CD14-positive monocyte (primary cell): ENCODE data around the gene CDH7. TPM values are rescaled to one million over a fixed set of nuclear protein-coding genes. Genes with fewer than 3 reads are reported as not detected.

Experiments used
- DNase-seq, 3 donors: peaks; one replicate each; pipeline ENCODE4 v3.0.0-alpha.2; 2011 to 2022
- H2AFZ ChIP-seq: 2 replicates; pipeline ENCODE4 v1.6.0; 2012; ENCODE audit warnings: mild to moderate bottlenecking, low read depth, low read length, inconsistent platforms; ENCODE audit not compliant: insufficient read depth, poor library complexity, severe bottlenecking
- H3K27ac ChIP-seq, 2 donors: 1 replicate in 1 of 2; 2 replicates in 1 of 2; pipeline ENCODE4 v1.5.1; 2012 to 2013; ENCODE audit warnings: low read length in 2 of 2, control low read depth in 1 of 2, inconsistent platforms in 1 of 2, low read depth in 1 of 2, mild to moderate bottlenecking in 1 of 2
- H3K27me3 ChIP-seq, 2 donors: one replicate each; pipeline versions ENCODE4 v1.6.0 to v1.6.1; 2011 to 2013; ENCODE audit warnings: low read length in 2 of 2; ENCODE audit not compliant: control insufficient read depth in 2 of 2, insufficient read depth in 2 of 2
- H3K36me3 ChIP-seq, 2 donors: replicated peaks in 1 of 2; 1 replicate in 1 of 2; 2 replicates in 1 of 2; pipeline versions ENCODE4 v1.5.1 to v1.6.1; 2012 to 2013; ENCODE audit warnings: low read length in 2 of 2, control low read depth in 1 of 2, inconsistent platforms in 1 of 2, mild to moderate bottlenecking in 1 of 2; ENCODE audit not compliant: insufficient read depth in 2 of 2, control insufficient read depth in 1 of 2
- H3K4me1 ChIP-seq, 2 donors: 1 replicate in 1 of 2; 2 replicates in 1 of 2; pipeline versions ENCODE4 v1.5.1 to v1.6.1; 2012 to 2013; ENCODE audit warnings: low read length in 2 of 2, control low read depth in 1 of 2, inconsistent platforms in 1 of 2, mild to moderate bottlenecking in 1 of 2, moderate library complexity in 1 of 2; ENCODE audit not compliant: insufficient read depth in 2 of 2, control insufficient read depth in 1 of 2
- H3K4me2 ChIP-seq: replicated peaks from 2 replicates; pipeline ENCODE3; 2012; ENCODE audit warnings: low read length, moderate library complexity, mild to moderate bottlenecking; ENCODE audit not compliant: poor library complexity, severe bottlenecking; ENCODE audit errors: extremely low read depth
- H3K4me3 ChIP-seq, 3 experiments: fragments of 200-600 bp in 1 of 3; sonication (generic) in 1 of 3; replicated peaks in 1 of 3; 1 replicate in 2 of 3; 2 replicates in 1 of 3; pipeline ENCODE4 v1.5.1; 2011 to 2013; ENCODE audit warnings: low read length in 3 of 3, mild to moderate bottlenecking in 3 of 3, control low read depth in 2 of 3, low read depth in 2 of 3, inconsistent platforms in 1 of 3, moderate library complexity in 1 of 3
- H3K79me2 ChIP-seq: 2 replicates; pipeline ENCODE4 v1.6.0; 2012; ENCODE audit warnings: mild to moderate bottlenecking, control low read depth, inconsistent platforms, low read length, moderate library complexity; ENCODE audit not compliant: insufficient read depth
- H3K9ac ChIP-seq: 2 replicates; pipeline ENCODE4 v1.6.0; 2017; ENCODE audit warnings: low read length, mild to moderate bottlenecking; ENCODE audit not compliant: insufficient read depth, poor library complexity, severe bottlenecking
- H3K9me3 ChIP-seq, 2 donors: replicated peaks in 1 of 2; 1 replicate in 1 of 2; 2 replicates in 1 of 2; pipeline versions ENCODE4 v1.5.1 to v1.6.1; 2012 to 2013; ENCODE audit warnings: low read length in 2 of 2, control low read depth in 1 of 2; ENCODE audit not compliant: control insufficient read depth in 1 of 2, insufficient read depth in 1 of 2
- H4K20me1 ChIP-seq: 2 replicates; pipeline ENCODE4 v1.6.0; 2012; ENCODE audit warnings: mild to moderate bottlenecking, low read length, control low read depth, moderate library complexity; ENCODE audit not compliant: insufficient read depth
- H3K27ac Mint-ChIP-seq, 7 donors: one replicate each; pipeline ENCODE4 v1.8.0; 2020; ENCODE audit warnings: mild to moderate bottlenecking in 7 of 7, mixed read lengths in 7 of 7, moderate library complexity in 6 of 7, inconsistent platforms in 2 of 7
- H3K27me3 Mint-ChIP-seq, 3 donors: one replicate each; pipeline ENCODE4 v1.8.0; 2021 to 2022; ENCODE audit warnings: low read depth in 3 of 3, mild to moderate bottlenecking in 3 of 3, mixed read lengths in 3 of 3, moderate library complexity in 3 of 3, inconsistent platforms in 1 of 3
- H3K36me3 Mint-ChIP-seq, 2 donors: one replicate each; pipeline ENCODE4 v1.8.0; 2020; ENCODE audit warnings: mixed read lengths in 2 of 2, inconsistent platforms in 1 of 2, mild to moderate bottlenecking in 1 of 2
- H3K4me1 Mint-ChIP-seq: one replicate; pipeline ENCODE4 v1.8.0; 2020; ENCODE audit warnings: mild to moderate bottlenecking, mixed read lengths
- H3K4me3 Mint-ChIP-seq, 2 donors: one replicate each; pipeline ENCODE4 v1.8.0; 2020; ENCODE audit warnings: mild to moderate bottlenecking in 2 of 2, mixed read lengths in 2 of 2, moderate library complexity in 1 of 2
- H3K9me3 Mint-ChIP-seq, 7 donors: one replicate each; pipeline ENCODE4 v1.8.0; 2020 to 2022; ENCODE audit warnings: mixed read lengths in 7 of 7, mild to moderate bottlenecking in 6 of 7, moderate library complexity in 6 of 7, inconsistent platforms in 2 of 7
- WGBS: methylation state at CpG from one replicate; pipeline ENCODE4 v1.1.5; 2013; ENCODE audit warnings: missing lambda C conversion rate; ENCODE audit not compliant: insufficient coverage; 5-methylcytosine and 5-hydroxymethylcytosine counted together
- intact Hi-C, 2 donors: fragments of 100-400 bp; cut with micrococcal nuclease; formaldehyde crosslinking; loops; one replicate each; pipeline versions ENCODE4 v1.15.0 to v1.15.1; 2023
- polyA plus RNA-seq, 3 donors: library from polyadenylated mRNA; depleted of rRNA in 1 of 3; unstranded in 2 of 3; stranded (reverse) in 1 of 3; fragments of 300-500 nt in 2 of 3; fragments of >200 nt in 1 of 3; fragmentation: Illumina TruSeq in 2 of 3; gene quantifications; 1 replicate in 2 of 3; 2 replicates in 1 of 3; pipeline ENCODE4 v1.2.3, GENCODE V29; 2012 to 2021
- TF ChIP-seq, protein P1 (sequence below): fragments of 200-600 bp; IDR thresholded peaks from one replicate; pipeline ENCODE4 v1.8.0; 2022; ENCODE audit warnings: antibody characterized with exemption, mild to moderate bottlenecking

The CDH7 gene
- polyA plus RNA-seq, 3 donors, result not detected

DNA sequence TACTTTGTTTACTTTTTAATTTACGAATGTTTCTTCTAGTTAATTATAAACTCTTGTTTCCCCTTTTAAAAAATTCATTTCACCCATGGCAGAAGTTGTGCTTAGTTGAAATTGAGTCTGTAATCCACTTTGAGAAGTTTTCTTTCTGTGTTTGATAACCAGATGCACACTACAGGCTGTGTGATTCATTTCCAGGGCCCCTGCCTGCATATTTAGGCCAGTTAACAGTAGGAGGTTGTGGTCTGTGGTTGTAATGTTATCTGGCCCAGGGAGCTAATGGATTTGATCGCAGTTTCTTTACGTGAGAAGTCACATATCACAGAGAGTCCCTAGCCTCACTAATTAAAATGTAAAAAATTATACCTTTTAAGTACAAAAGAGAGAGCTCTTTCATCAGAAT, 3.3 kb downstream of the CDH7 start:
- H3K4me1 Mint-ChIP-seq, result peaks cover 7% of the 10 kb centered on the region
- intact Hi-C loops, result no loop called here
- no peaks in the 10 kb centered on the region for H3K4me1 ChIP-seq
- no CpG with 5 or more reads among the region's 3 CpGs for WGBS
- TF ChIP-seq, protein P1, sequence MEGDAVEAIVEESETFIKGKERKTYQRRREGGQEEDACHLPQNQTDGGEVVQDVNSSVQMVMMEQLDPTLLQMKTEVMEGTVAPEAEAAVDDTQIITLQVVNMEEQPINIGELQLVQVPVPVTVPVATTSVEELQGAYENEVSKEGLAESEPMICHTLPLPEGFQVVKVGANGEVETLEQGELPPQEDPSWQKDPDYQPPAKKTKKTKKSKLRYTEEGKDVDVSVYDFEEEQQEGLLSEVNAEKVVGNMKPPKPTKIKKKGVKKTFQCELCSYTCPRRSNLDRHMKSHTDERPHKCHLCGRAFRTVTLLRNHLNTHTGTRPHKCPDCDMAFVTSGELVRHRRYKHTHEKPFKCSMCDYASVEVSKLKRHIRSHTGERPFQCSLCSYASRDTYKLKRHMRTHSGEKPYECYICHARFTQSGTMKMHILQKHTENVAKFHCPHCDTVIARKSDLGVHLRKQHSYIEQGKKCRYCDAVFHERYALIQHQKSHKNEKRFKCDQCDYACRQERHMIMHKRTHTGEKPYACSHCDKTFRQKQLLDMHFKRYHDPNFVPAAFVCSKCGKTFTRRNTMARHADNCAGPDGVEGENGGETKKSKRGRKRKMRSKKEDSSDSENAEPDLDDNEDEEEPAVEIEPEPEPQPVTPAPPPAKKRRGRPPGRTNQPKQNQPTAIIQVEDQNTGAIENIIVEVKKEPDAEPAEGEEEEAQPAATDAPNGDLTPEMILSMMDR, result no peak
- H3K36me3 Mint-ChIP-seq, result no peaks in the 10 kb centered on the region
- no peak for DNase-seq
- peaks cover 0 to 3% (median 0%) of the 10 kb centered on the region in 7 donors for H3K9me3 Mint-ChIP-seq
- no peak overlapping the region for H3K27ac Mint-ChIP-seq
- no peaks in the 10 kb centered on the region for H3K36me3 ChIP-seq
- no peaks in the 10 kb centered on the region for H4K20me1 ChIP-seq
- H2AFZ ChIP-seq, result no peak overlapping the region
- no peak overlapping the region for H3K4me3 Mint-ChIP-seq
- no peak overlapping the region for H3K9ac ChIP-seq
- H3K79me2 ChIP-seq, result no peaks in the 10 kb centered on the region
- H3K9me3 ChIP-seq, result no peaks in the 10 kb centered on the region
- H3K4me2 ChIP-seq, result no peak overlapping the region
- no peak overlapping the region for H3K4me3 ChIP-seq
- H3K27me3 ChIP-seq, result peaks cover 26 to 34% of the 10 kb centered on the region in 2 donors
- peaks cover 23 to 38% (median 24%) of the 10 kb centered on the region in 3 donors for H3K27me3 Mint-ChIP-seq
- H3K27ac ChIP-seq, result no peak overlapping the region

DNA sequence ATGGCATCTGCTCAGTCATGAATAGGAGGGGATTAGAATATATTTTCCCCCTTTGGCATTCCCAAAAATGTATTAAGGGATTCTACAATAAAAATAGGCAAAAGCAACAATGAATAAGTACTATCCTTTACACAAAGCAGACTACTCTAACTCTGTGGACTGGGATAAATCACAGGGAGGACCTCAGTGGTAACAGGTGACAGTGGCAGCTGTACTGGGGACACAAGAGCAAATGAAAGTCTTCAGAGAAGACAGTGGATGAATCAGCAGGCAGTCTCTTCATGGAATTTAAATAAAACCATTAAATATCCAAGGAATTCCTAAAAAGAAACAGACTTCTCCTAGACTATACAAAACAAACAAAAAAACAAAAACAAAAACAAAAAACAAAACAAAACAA, 4.8 kb downstream of the CDH7 start:
- Histone ChIP-seq H3K9ac (no peak overlapping the region), H3K36me3 (no peaks in the 10 kb centered on the region), H3K4me1 (no peaks in the 10 kb centered on the region), H3K27me3 (peaks cover 15 to 19% of the 10 kb centered on the region in 2 donors), H3K79me2 (no peaks in the 10 kb centered on the region), H3K4me2 (no peak overlapping the region), H2AFZ (no peak overlapping the region), H3K27ac (no peak overlapping the region), H3K4me3 (no peak overlapping the region), H3K9me3 (no peaks in the 10 kb centered on the region), H4K20me1 (no peaks in the 10 kb centered on the region)
- Mint-ChIP-seq H3K27me3 (peaks cover 11 to 24% (median 15%) of the 10 kb centered on the region in 3 donors), H3K9me3 (peaks cover 0 to under 1% (median 0%) of the 10 kb centered on the region in 7 donors), H3K27ac (no peak overlapping the region), H3K4me3 (no peak overlapping the region), H3K4me1 (no peaks in the 10 kb centered on the region), H3K36me3 (no peaks in the 10 kb centered on the region)
- intact Hi-C loops, result no loop called here
- DNase-seq, result no peak
- TF ChIP-seq, protein P1, result no peak
